Transverse colon (tissue), 4 donors: ENCODE results near the gene DCUN1D3. TPM values are rescaled to one million over a fixed set of nuclear protein-coding genes. Genes with fewer than 3 reads are reported as not detected.

Experiments used
- DNase-seq: peaks from one replicate; pipeline ENCODE4 v3.0.0-alpha.2; 2019
- H3K27ac ChIP-seq, 4 donors: fragments of 200-600 bp; sonication (generic); 2 replicates each; pipeline ENCODE4 v1.5.1; 2016 to 2018; ENCODE audit warnings: inconsistent platforms in 4 of 4
- H3K27me3 ChIP-seq: fragments of 200-600 bp; sonication (generic); 2 replicates; pipeline ENCODE4 v1.5.1; 2017; ENCODE audit warnings: inconsistent platforms
- H3K36me3 ChIP-seq, 4 donors: fragments of 200-600 bp; sonication (generic); 2 replicates each; pipeline ENCODE4 v1.5.1; 2017 to 2019; ENCODE audit warnings: inconsistent platforms in 4 of 4
- H3K4me1 ChIP-seq, 4 donors: fragments of 200-600 bp; sonication (generic); 2 replicates each; pipeline ENCODE4 v1.5.1; 2017 to 2020; ENCODE audit warnings: inconsistent platforms in 4 of 4
- H3K4me3 ChIP-seq, 4 donors: fragments of 200-600 bp; sonication (generic); 1 replicate in 1 of 4; 2 replicates in 3 of 4; pipeline versions ENCODE4 v1.5.1 to v1.6.1; 2017 to 2019; ENCODE audit warnings: inconsistent platforms in 4 of 4
- H3K9me3 ChIP-seq, 2 donors: fragments of 200-600 bp; sonication (generic); 2 replicates each; pipeline ENCODE4 v1.5.1; 2017 to 2019; ENCODE audit warnings: inconsistent platforms in 2 of 2
- CTCF ChIP-seq, 5 experiments: fragments of 200-600 bp in 3 of 5; fragments of 450-650 bp in 2 of 5; sonication (generic) in 3 of 5; IDR thresholded peaks; 1 replicate in 2 of 5; 2 replicates in 3 of 5; pipeline ENCODE4 v1.5.1; 2016 to 2017; ENCODE audit warnings: antibody characterized with exemption in 5 of 5, inconsistent platforms in 3 of 5, mild to moderate bottlenecking in 2 of 5, moderate library complexity in 1 of 5
- EP300 ChIP-seq: sonication (generic); formaldehyde crosslinking; IDR thresholded peaks from one replicate; pipeline ENCODE4 v1.6.1; 2017; ENCODE audit warnings: antibody characterized with exemption, low read depth
- POLR2A ChIP-seq: fragments of 450-650 bp; IDR thresholded peaks from one replicate; pipeline ENCODE4 v1.6.1; 2016; ENCODE audit warnings: antibody characterized with exemption, mild to moderate bottlenecking, moderate library complexity
- POLR2AphosphoS5 ChIP-seq, 3 donors: sonication (generic); formaldehyde crosslinking; IDR thresholded peaks; one replicate each; pipeline ENCODE4 v1.6.1; 2016; ENCODE audit warnings: antibody characterized with exemption in 3 of 3
- WGBS, 2 donors: methylation state at CpG; one replicate each; pipeline ENCODE4 v1.1.5; 2018; ENCODE audit warnings: low coverage in 1 of 2; 5-methylcytosine and 5-hydroxymethylcytosine counted together
- in situ Hi-C, 4 donors: fragments of 200-750 bp; cut with MboI; loops; one replicate each; pipeline versions ENCODE4 v1.15.0 to v1.15.1; 2017; ENCODE audit warnings: low sequenced_read_pairs in 3 of 4, low pct_ligation_motif_present in 1 of 4, low pct_unique_long_range_greater_than_20kb in 1 of 4
- intact Hi-C: fragments of 100-400 bp; cut with DNase I; formaldehyde crosslinking; loops from one replicate; pipeline ENCODE4 v1.15.1; 2023; ENCODE audit warnings: low total_unique reads
- total RNA-seq, 4 donors: library from RNA; depleted of rRNA; stranded (reverse); fragments of >200 nt; gene quantifications; one replicate each; pipeline ENCODE4 v1.1.0, GENCODE V29; 2016

DCUN1D3 gene
- total RNA-seq, 4 donors from 2014 or later, result 5.6 to 47.6 (median 10.5) TPM

GRCh38 chr16:20838240-20838639, 61.9 kb downstream of the DCUN1D3 start:
- in situ Hi-C loops (no loop called here), intact Hi-C loops (no loop called here)
- 79 to 83% methylated on average over 1 of the region's 1 CpG for WGBS, 2 donors

GRCh38 chr16:20833086-20833485, 67.1 kb downstream of the DCUN1D3 start:
- Histone ChIP-seq H3K27ac (no peak overlapping the region), H3K27me3 (no peaks in the 10 kb centered on the region), H3K9me3 (peaks cover 0 to 7% of the 10 kb centered on the region in 2 donors), H3K4me1 (no peaks in the 10 kb centered on the region), H3K36me3 (no peaks in the 10 kb centered on the region), H3K4me3 (no peak overlapping the region)
- in situ Hi-C loops (no loop called here), intact Hi-C loops (no loop called here)
- TF ChIP-seq POLR2A (no peak), CTCF (IDR thresholded peaks at IDR 0.05) (no peak), POLR2AphosphoS5 (IDR thresholded peaks at IDR 0.05) (no peak), EP300 (no peak)
- no peak for DNase-seq
- WGBS, 2 donors, result 84 to 88% methylated on average over 2 of the region's 2 CpGs

More at GRCh38 chr16:20838240-20838639, 61.9 kb downstream of the DCUN1D3 start:
- H3K9me3 ChIP-seq, result peaks cover 0 to 7% of the 10 kb centered on the region in 2 donors
- H3K36me3 ChIP-seq, result no peaks in the 10 kb centered on the region
- no peaks in the 10 kb centered on the region for H3K27me3 ChIP-seq
- no peak overlapping the region for H3K27ac ChIP-seq
- no peak overlapping the region for H3K4me3 ChIP-seq
- no peak for DNase-seq
- H3K4me1 ChIP-seq, result no peaks in the 10 kb centered on the region
- no peak for TF ChIP-seq POLR2AphosphoS5 (IDR thresholded peaks at IDR 0.05)
- no peak for TF ChIP-seq POLR2A
- no peak for TF ChIP-seq CTCF (IDR thresholded peaks at IDR 0.05)
- TF ChIP-seq EP300, result no peak

- no peaks in the 10 kb centered on the region for H3K27me3 ChIP-seq
- H3K36me3 ChIP-seq, result no peaks in the 10 kb centered on the region
- H3K4me1 ChIP-seq, result no peaks in the 10 kb centered on the region
- intact Hi-C loops (no loop called here), in situ Hi-C loops (no loop called here)
- DNase-seq, result no peak
- no peak overlapping the region for H3K27ac ChIP-seq
- WGBS, 2 donors, result 100% methylated on average over 1 of the region's 1 CpG; no CpG with 5 or more reads in 1 of the 2 donors
- H3K4me3 ChIP-seq, result no peak overlapping the region
- TF ChIP-seq POLR2AphosphoS5 (IDR thresholded peaks at IDR 0.05) (no peak), CTCF (IDR thresholded peaks at IDR 0.05) (no peak), POLR2A (no peak), EP300 (no peak)
- no peaks in the 10 kb centered on the region for H3K9me3 ChIP-seq
Observed at GRCh38 chr16:20830372-20830771, 69.8 kb downstream of the DCUN1D3 start.

- in situ Hi-C loops (no loop called here), intact Hi-C loops (no loop called here)
- Histone ChIP-seq H3K4me3 (no peak overlapping the region), H3K36me3 (no peaks in the 10 kb centered on the region), H3K27me3 (no peaks in the 10 kb centered on the region), H3K9me3 (no peaks in the 10 kb centered on the region), H3K4me1 (no peaks in the 10 kb centered on the region), H3K27ac (no peak overlapping the region)
- DNase-seq, result no peak
- 85 to 100% methylated on average over 1 of the region's 1 CpG for WGBS, 2 donors
- no peak for TF ChIP-seq POLR2A
- TF ChIP-seq POLR2AphosphoS5 (IDR thresholded peaks at IDR 0.05), result no peak
- TF ChIP-seq EP300, result no peak
- no peak for TF ChIP-seq CTCF (IDR thresholded peaks at IDR 0.05)
Observed at GRCh38 chr16:20829536-20829935, 70.6 kb downstream of the DCUN1D3 start.
